LHCN-M2 (cell line): Measurements from ENCODE around the gene EXOC4. TPM values are rescaled to one million over a fixed set of nuclear protein-coding genes. Genes with fewer than 3 reads are reported as not detected.

Source experiments
- DNase-seq: peaks from one replicate; pipeline ENCODE4 v3.0.0-alpha.2; 2012; ENCODE audit warnings: low read depth
- total RNA-seq: library from RNA; depleted of rRNA; stranded (reverse); fragments of >200 nt; gene quantifications from 2 replicates; pipeline ENCODE4 v1.2.3, GENCODE V29; 2014

EXOC4 gene
- total RNA-seq, 1 experiment from 2014 or later: 78.0 TPM

GRCh38 chr7:133784486-133785001 lies 531.7 kb downstream of the EXOC4 start:
- DNase-seq: peak; percentile 35

- no peak for DNase-seq
Measured at GRCh38 chr7:133786401-133786937, 533.6 kb downstream of the EXOC4 start.

GRCh38 chr7:133789974-133790373 lies 537.1 kb downstream of the EXOC4 start:
- DNase-seq: peak; percentile 51

- no peak for DNase-seq
Measured at GRCh38 chr7:133790911-133791310, 538.0 kb downstream of the EXOC4 start.

- peak; percentile 51 for DNase-seq
Measured at GRCh38 chr7:133794479-133794878, 541.6 kb downstream of the EXOC4 start.

GRCh38 chr7:133795068-133795665 lies 542.3 kb downstream of the EXOC4 start:
- DNase-seq: no peak

GRCh38 chr7:133796782-133797745 lies 544.2 kb downstream of the EXOC4 start:
- no peak for DNase-seq

- no peak for DNase-seq
Measured at GRCh38 chr7:133797818-133798520, 545.1 kb downstream of the EXOC4 start.

- DNase-seq: no peak
Measured at GRCh38 chr7:133801341-133801740, 548.5 kb downstream of the EXOC4 start.

- no peak for DNase-seq
Measured at GRCh38 chr7:133804127-133804526, 551.2 kb downstream of the EXOC4 start.

GRCh38 chr7:133805426-133805825 lies 552.5 kb downstream of the EXOC4 start:
- no peak for DNase-seq

- DNase-seq: no peak
Measured at GRCh38 chr7:133807624-133808492, 555.0 kb downstream of the EXOC4 start.

- no peak for DNase-seq
Measured at GRCh38 chr7:133808493-133808866, 555.6 kb downstream of the EXOC4 start.

GRCh38 chr7:133812877-133813276 lies 560.0 kb downstream of the EXOC4 start:
- DNase-seq: no peak

GRCh38 chr7:133815611-133816210 lies 562.8 kb downstream of the EXOC4 start:
- peak; percentile 75 for DNase-seq

GRCh38 chr7:133819695-133820094 lies 566.8 kb downstream of the EXOC4 start:
- DNase-seq: no peak

GRCh38 chr7:133820584-133820983 lies 567.7 kb downstream of the EXOC4 start:
- no peak for DNase-seq

GRCh38 chr7:133821171-133821570 lies 568.3 kb downstream of the EXOC4 start:
- DNase-seq: no peak

GRCh38 chr7:133822001-133822641 lies 569.2 kb downstream of the EXOC4 start:
- no peak for DNase-seq
